Measurements from ENCODE around the gene HHIPL1.

The HHIPL1 gene

DNA sequence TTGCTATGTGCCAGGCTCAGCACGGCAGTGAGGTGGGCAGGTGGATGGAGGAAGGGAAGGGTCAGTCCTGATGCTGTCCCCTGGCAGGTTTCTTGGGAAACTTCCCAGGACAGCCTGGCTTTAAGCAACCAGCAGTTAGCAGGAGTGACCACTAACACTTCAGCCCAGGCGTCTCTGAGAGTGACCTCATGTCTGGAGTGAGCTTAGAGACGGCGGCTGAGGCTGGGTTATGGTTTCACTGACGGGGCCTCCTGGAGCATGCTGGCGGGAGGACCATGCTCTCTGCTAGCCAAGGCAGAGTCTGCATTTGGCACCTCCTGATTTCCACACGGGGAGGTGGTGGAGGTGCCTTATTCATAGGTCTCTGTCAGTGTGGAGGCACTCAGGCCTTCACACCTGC is 2.5 kb downstream of the HHIPL1 start:
- Histone ChIP-seq H3K27ac (ENCODE audit: low read depth, low read length) (no peak overlapping the region), H4K20me1 (ENCODE audit: low read depth, low read length) (no peaks in the 10 kb centered on the region), H3F3A (ENCODE audit: insufficient read depth) (no peaks in the 10 kb centered on the region), H3K9ac (ENCODE audit: low read length) (no peak overlapping the region), H3K9me3 (ENCODE audit: insufficient read depth, low read length) (no peaks in the 10 kb centered on the region), H3K4me3 (ENCODE audit: insufficient read depth, low read length, poor library complexity, severe bottlenecking) (no peak overlapping the region), H3K9me2 (replicated peaks; ENCODE audit: insufficient read depth, low read length) (no peaks in the 10 kb centered on the region), H3K27me3 (ENCODE audit: low read length) (no peaks in the 10 kb centered on the region), H2AFZ (ENCODE audit: low read depth, low read length, severe bottlenecking) (no peak overlapping the region), H3K4me2 (ENCODE audit: low read depth, low read length, poor library complexity, severe bottlenecking) (no peak overlapping the region), H3K36me3 (ENCODE audit: low read length) (no peaks in the 10 kb centered on the region), H3K79me2 (ENCODE audit: insufficient read depth, low read length) (no peaks in the 10 kb centered on the region)
- TF ChIP-seq EZH2phosphoT487 (conservative IDR thresholded peaks at IDR 0.05; ENCODE audit: low read length) = no peak
- TF ChIP-seq, protein P1, sequence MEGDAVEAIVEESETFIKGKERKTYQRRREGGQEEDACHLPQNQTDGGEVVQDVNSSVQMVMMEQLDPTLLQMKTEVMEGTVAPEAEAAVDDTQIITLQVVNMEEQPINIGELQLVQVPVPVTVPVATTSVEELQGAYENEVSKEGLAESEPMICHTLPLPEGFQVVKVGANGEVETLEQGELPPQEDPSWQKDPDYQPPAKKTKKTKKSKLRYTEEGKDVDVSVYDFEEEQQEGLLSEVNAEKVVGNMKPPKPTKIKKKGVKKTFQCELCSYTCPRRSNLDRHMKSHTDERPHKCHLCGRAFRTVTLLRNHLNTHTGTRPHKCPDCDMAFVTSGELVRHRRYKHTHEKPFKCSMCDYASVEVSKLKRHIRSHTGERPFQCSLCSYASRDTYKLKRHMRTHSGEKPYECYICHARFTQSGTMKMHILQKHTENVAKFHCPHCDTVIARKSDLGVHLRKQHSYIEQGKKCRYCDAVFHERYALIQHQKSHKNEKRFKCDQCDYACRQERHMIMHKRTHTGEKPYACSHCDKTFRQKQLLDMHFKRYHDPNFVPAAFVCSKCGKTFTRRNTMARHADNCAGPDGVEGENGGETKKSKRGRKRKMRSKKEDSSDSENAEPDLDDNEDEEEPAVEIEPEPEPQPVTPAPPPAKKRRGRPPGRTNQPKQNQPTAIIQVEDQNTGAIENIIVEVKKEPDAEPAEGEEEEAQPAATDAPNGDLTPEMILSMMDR (IDR thresholded peaks at IDR 0.05; ENCODE audit: insufficient read depth, low read length, poor library complexity, severe bottlenecking) = no peak

DNA sequence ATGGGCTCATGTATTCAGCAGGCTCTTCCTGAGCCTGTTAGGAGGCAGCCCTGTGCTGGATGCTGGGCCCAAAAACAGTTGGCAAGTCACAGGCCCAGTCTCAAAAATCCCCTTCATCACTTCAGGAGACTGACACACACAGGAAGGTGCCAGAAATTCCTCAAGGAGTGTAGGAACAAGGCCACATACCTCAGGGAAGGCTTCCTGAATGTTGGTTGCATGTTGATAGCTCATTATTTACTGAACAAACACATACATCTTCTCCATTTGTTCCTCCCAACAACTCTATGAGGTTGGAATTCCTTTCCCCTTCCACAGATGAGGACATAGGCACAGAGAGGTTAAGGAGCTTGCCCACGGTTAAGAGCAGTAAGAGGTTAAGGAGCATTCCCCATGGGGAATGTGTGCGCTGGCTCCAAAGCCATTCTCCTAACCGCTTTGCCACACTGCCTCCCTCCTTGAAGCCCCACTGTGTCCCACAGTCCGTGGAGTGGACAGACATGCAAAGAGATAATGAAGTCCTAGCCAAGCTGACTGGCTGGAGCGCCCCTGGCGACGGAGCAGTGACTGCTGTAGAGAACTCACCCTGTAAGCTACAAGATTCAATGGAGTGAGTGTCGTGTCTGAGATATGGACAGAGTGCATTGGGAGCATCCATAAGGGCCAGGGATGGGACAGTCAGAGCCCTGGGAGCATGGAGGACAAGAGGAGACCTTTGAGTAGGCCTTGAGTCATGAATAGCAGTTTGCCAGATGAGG is 3.3 kb downstream of the HHIPL1 start:
- Histone ChIP-seq H3K36me3 (ENCODE audit: low read length) (no peaks in the 10 kb centered on the region), H3K9ac (ENCODE audit: low read length) (no peak overlapping the region), H3K4me3 (ENCODE audit: insufficient read depth, low read length, poor library complexity, severe bottlenecking) (no peak overlapping the region), H3K27me3 (ENCODE audit: low read length) (no peaks in the 10 kb centered on the region), H2AFZ (ENCODE audit: low read depth, low read length, severe bottlenecking) (no peak overlapping the region), H3K9me2 (replicated peaks; ENCODE audit: insufficient read depth, low read length) (no peaks in the 10 kb centered on the region), H3K4me2 (ENCODE audit: low read depth, low read length, poor library complexity, severe bottlenecking) (no peak overlapping the region), H3K79me2 (ENCODE audit: insufficient read depth, low read length) (no peaks in the 10 kb centered on the region), H3K27ac (ENCODE audit: low read depth, low read length) (no peak overlapping the region), H4K20me1 (ENCODE audit: low read depth, low read length) (no peaks in the 10 kb centered on the region), H3K9me3 (ENCODE audit: insufficient read depth, low read length) (no peaks in the 10 kb centered on the region), H3F3A (ENCODE audit: insufficient read depth) (no peaks in the 10 kb centered on the region)
- TF ChIP-seq, protein P1 (IDR thresholded peaks at IDR 0.05; ENCODE audit: insufficient read depth, low read length, poor library complexity, severe bottlenecking) = no peak
- TF ChIP-seq EZH2phosphoT487 (conservative IDR thresholded peaks at IDR 0.05; ENCODE audit: low read length) = no peak

DNA sequence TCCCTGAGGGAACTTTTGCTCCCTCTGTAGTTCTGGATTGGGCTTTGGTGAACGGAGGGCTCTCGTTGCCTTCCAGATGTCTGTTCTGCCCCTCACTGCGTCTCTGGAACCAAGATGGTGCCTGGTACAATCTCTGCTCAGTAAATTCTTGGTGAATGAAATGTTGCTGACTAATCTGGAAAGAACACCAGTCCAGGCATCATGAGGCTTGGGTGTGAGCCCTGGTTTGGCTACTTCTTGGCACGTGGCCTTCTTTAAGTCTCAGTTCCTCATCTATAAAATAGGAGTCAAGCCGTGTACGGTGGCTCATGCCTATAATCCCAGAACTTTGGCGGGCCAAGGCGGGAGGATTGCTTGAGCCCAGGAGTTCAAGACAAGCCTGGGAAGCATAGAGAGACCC is 4.3 kb downstream of the HHIPL1 start:
- Histone ChIP-seq H3K9me3 (ENCODE audit: insufficient read depth, low read length) (no peaks in the 10 kb centered on the region), H3K9ac (ENCODE audit: low read length) (no peak overlapping the region), H2AFZ (ENCODE audit: low read depth, low read length, severe bottlenecking) (no peak overlapping the region), H3K4me2 (ENCODE audit: low read depth, low read length, poor library complexity, severe bottlenecking) (no peak overlapping the region), H3K27ac (ENCODE audit: low read depth, low read length) (no peak overlapping the region), H3K27me3 (ENCODE audit: low read length) (no peaks in the 10 kb centered on the region), H3F3A (ENCODE audit: insufficient read depth) (no peaks in the 10 kb centered on the region), H3K36me3 (ENCODE audit: low read length) (no peaks in the 10 kb centered on the region), H3K9me2 (replicated peaks; ENCODE audit: insufficient read depth, low read length) (no peaks in the 10 kb centered on the region), H4K20me1 (ENCODE audit: low read depth, low read length) (no peaks in the 10 kb centered on the region), H3K4me3 (ENCODE audit: insufficient read depth, low read length, poor library complexity, severe bottlenecking) (no peak overlapping the region), H3K79me2 (ENCODE audit: insufficient read depth, low read length) (no peaks in the 10 kb centered on the region)
- TF ChIP-seq, protein P1 (IDR thresholded peaks at IDR 0.05; ENCODE audit: insufficient read depth, low read length, poor library complexity, severe bottlenecking) = no peak
- TF ChIP-seq EZH2phosphoT487 (conservative IDR thresholded peaks at IDR 0.05; ENCODE audit: low read length) = no peak
